DMS153 treated with DMSO at 0.1 percent for 48 hours (cell line): ENCODE measurements around the gene LDAF1.
"Not testable (repeated sequence)": the region's sequence is repeated elsewhere in the genome, so short reads cannot be mapped to it uniquely, and the experiment has no call there.

Experiments
- DNase-seq: peaks from one replicate; lab custom pipeline; 2025; ENCODE audit not compliant: unreplicated experiment; lab: John Stamatoyannopoulos, UW

Gene LDAF1

GRCh38 chr16:21158208-21159110 lies at the start of gene LDAF1:
Gene LDAF1, plus strand, starts transcription at chr16:21158674. Its CDS starts 2,509 bp downstream, at chr16:21161183.
- peak; percentile 35 for DNase-seq

- DNase-seq: not testable (repeated sequence)
Observed at GRCh38 chr16:21115551-21115950, 42.9 kb upstream of the LDAF1 start.

GRCh38 chr16:21116148-21116693 lies 42.3 kb upstream of the LDAF1 start:
- no peak for DNase-seq

- DNase-seq: no peak
Observed at GRCh38 chr16:21117567-21117966, 40.9 kb upstream of the LDAF1 start.

GRCh38 chr16:21120976-21121520 lies 37.4 kb upstream of the LDAF1 start:
- DNase-seq: no peak

GRCh38 chr16:21125191-21125590 lies 33.3 kb upstream of the LDAF1 start:
- DNase-seq: no peak

- DNase-seq: no peak
Observed at GRCh38 chr16:21126518-21126917, 32.0 kb upstream of the LDAF1 start.

GRCh38 chr16:21128991-21129390 lies 29.5 kb upstream of the LDAF1 start:
- DNase-seq: no peak

GRCh38 chr16:21130811-21131210 lies 27.7 kb upstream of the LDAF1 start:
- no peak for DNase-seq

- no peak for DNase-seq
Observed at GRCh38 chr16:21134053-21134452, 24.4 kb upstream of the LDAF1 start.

- DNase-seq: no peak
Observed at GRCh38 chr16:21145738-21146137, 12.7 kb upstream of the LDAF1 start.

- DNase-seq: peak; percentile 82
Observed at GRCh38 chr16:21150375-21151001, 8.0 kb upstream of the LDAF1 start, which contains the start of gene DNAH3. Gene DNAH3, minus strand, starts transcription at chr16:21150846. Its CDS starts 527 bp downstream, at chr16:21150319.

- not testable (repeated sequence) for DNase-seq
Observed at GRCh38 chr16:21152160-21153030, 6.1 kb upstream of the LDAF1 start.

- DNase-seq: peak; percentile 7
Observed at GRCh38 chr16:21153124-21153729, 5.2 kb upstream of the LDAF1 start.

GRCh38 chr16:21156011-21156410 lies 2.5 kb upstream of the LDAF1 start:
- not testable (repeated sequence) for DNase-seq

- DNase-seq: peak; percentile 58
Observed at GRCh38 chr16:21156767-21157467, 1.6 kb upstream of the LDAF1 start.

- no peak for DNase-seq
Observed at GRCh38 chr16:21157632-21158031, 842 bp upstream of the LDAF1 start.

GRCh38 chr16:21159281-21159951 lies 942 bp downstream of the LDAF1 start:
- DNase-seq: no peak

GRCh38 chr16:21160276-21160675 lies 1.8 kb downstream of the LDAF1 start:
- DNase-seq: no peak
